ENCODE results near the gene UBXN4. TPM values are rescaled to one million over a fixed set of nuclear protein-coding genes. Genes with fewer than 3 reads are reported as not detected.

The UBXN4 gene
- total and polyA plus RNA-seq, 12 donors = 50.0 to 145 (median 96.3) TPM

DNA sequence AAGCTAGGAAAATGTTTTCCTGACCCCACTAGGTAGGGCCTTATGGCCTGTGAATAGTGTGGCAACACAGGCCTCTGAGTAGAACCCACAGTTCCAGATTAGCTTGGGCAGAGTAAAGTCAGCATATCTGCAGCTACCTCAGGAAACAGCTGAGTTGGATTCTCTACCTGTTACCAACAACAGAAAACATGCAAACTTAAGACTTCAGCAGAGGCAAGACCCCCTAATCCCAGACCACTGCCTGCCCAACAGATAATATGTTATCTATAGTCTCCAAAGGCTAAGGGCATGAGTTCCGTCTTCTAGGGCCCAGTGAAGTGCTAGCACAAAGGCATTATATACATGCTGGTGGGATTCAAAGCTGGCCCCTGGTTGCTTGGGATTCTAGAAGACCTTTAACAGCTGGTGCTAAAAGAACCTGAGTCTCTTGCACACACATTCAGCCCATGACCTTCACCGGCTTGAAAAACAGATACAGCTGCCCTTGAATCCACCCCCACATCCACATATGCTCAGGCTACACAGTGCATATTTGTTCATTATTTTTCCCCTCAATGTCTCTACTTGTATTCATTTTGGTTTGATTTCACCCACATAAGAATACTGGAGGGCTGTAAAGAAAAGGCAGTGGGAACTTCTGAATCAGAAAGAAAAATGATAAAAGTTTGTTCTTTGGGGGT, 13.5 kb upstream of the UBXN4 start:
- Histone ChIP-seq H3K27me3 (no peaks in the 10 kb centered on the region), H3K9me3 (replicated peaks in 1 of 3) (no peaks in the 10 kb centered on the region), H3K4me1 (replicated peaks in 1 of 2) (no peaks in the 10 kb centered on the region), H3K27ac (no peak overlapping the region), H3K36me3 (replicated peaks in 1 of 2) (peaks cover 0 to 7% of the 10 kb centered on the region in 2 donors), H3K4me3 (no peak overlapping the region)
- no peak for TF ChIP-seq POLR2A (IDR thresholded peaks at IDR 0.05)
- TF ChIP-seq, protein P1, sequence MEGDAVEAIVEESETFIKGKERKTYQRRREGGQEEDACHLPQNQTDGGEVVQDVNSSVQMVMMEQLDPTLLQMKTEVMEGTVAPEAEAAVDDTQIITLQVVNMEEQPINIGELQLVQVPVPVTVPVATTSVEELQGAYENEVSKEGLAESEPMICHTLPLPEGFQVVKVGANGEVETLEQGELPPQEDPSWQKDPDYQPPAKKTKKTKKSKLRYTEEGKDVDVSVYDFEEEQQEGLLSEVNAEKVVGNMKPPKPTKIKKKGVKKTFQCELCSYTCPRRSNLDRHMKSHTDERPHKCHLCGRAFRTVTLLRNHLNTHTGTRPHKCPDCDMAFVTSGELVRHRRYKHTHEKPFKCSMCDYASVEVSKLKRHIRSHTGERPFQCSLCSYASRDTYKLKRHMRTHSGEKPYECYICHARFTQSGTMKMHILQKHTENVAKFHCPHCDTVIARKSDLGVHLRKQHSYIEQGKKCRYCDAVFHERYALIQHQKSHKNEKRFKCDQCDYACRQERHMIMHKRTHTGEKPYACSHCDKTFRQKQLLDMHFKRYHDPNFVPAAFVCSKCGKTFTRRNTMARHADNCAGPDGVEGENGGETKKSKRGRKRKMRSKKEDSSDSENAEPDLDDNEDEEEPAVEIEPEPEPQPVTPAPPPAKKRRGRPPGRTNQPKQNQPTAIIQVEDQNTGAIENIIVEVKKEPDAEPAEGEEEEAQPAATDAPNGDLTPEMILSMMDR (IDR thresholded peaks at IDR 0.05) = no peak
- no peak for DNase-seq
- intact Hi-C loops (cut with DNase I) = no loop called here
- WGBS, 4 donors = 59 to 67% (median 63%) methylated on average over 2 of the region's 2 CpGs

DNA sequence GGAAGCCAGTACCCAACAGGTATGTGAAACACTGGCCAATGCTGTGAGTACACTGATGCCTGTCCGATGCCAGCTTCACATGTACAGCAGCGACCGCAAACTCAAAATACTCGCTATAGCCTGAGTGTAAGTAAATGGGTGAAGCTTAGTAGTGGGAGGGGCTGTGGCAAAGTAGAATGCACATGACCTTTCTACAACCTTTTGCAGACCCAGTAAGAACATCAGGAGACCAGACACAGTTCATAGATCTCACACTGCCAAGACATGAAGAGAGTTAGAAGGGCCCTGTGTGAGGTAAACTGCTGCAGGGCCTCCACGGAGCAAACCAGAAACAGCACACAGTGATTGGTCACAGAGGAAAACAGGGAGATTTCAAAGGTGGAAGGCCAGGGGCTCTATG, 9.1 kb upstream of the UBXN4 start:
- TF ChIP-seq, protein P1 (IDR thresholded peaks at IDR 0.05) = no peak
- no peak for TF ChIP-seq POLR2A (IDR thresholded peaks at IDR 0.05)
- intact Hi-C loops (cut with DNase I) = no loop called here
- H3K36me3 ChIP-seq (replicated peaks in 1 of 2) = no peaks in the 10 kb centered on the region
- H3K9me3 ChIP-seq (replicated peaks in 1 of 3) = no peaks in the 10 kb centered on the region
- no peaks in the 10 kb centered on the region for H3K27me3 ChIP-seq
- no peak overlapping the region for H3K27ac ChIP-seq
- 89 to 95% (median 92%) methylated on average over 5 of the region's 5 CpGs for WGBS, 4 donors
- DNase-seq = no peak
- H3K4me3 ChIP-seq = no peak overlapping the region
- no peaks in the 10 kb centered on the region for H3K4me1 ChIP-seq (replicated peaks in 1 of 2)

DNA sequence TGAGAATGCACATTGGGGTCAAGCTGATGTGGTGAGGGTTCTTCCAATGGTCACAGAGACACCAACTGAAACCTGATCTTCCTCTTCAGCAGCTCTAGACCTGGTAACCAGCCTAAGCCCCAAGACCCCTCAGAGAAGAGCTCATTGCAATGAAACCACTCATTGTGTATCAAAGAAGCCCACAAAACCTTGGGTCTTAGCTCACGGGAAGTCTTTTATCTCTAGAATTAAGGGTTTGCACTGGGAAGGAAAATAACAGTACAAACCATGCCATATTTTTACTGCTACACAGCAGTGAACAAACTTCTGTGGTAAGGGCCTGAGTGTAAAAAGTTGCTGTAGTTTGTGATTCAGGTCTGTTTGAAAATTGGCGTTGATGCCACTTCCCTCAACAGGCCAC, 8.6 kb upstream of the UBXN4 start:
- H3K27me3 ChIP-seq = no peaks in the 10 kb centered on the region

DNA sequence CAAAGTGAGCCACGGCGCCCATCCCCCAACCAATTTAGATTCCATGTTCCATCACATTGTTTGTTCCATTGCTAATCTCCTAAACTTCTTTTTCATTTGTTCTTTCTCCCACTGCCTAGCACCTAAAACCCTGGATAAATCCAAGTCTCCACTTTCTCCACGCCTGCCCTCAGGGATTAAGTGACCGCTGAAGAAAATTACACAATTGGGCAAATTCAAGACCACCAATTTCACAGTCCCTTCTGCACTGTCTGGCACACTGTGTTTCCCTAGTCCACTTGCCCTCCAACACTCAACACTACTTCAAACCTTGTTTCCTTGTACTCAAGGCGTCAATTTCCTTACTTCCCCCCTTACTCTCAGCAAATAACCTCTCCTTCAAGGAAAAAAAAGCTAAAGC, 5.1 kb upstream of the UBXN4 start:
- H3K27ac ChIP-seq = no peak overlapping the region
- H3K4me1 ChIP-seq (replicated peaks in 1 of 2) = no peaks in the 10 kb centered on the region
- no peaks in the 10 kb centered on the region for H3K27me3 ChIP-seq
- DNase-seq = no peak
- no peaks in the 10 kb centered on the region for H3K9me3 ChIP-seq (replicated peaks in 1 of 3)
- 91 to 98% (median 96%) methylated on average over 5 of the region's 5 CpGs for WGBS, 4 donors
- no peak for TF ChIP-seq POLR2A (IDR thresholded peaks at IDR 0.05)
- TF ChIP-seq, protein P1 (IDR thresholded peaks at IDR 0.05) = no peak
- intact Hi-C loops (cut with DNase I) = no loop called here
- H3K4me3 ChIP-seq = no peak overlapping the region
- H3K36me3 ChIP-seq (replicated peaks in 1 of 2) = no peaks in the 10 kb centered on the region

More for the DNA sequence above, 8.6 kb upstream of the UBXN4 start:
- Histone ChIP-seq H3K4me1 (replicated peaks in 1 of 2) (no peaks in the 10 kb centered on the region), H3K9me3 (replicated peaks in 1 of 3) (no peaks in the 10 kb centered on the region), H3K4me3 (no peak overlapping the region), H3K36me3 (replicated peaks in 1 of 2) (no peaks in the 10 kb centered on the region), H3K27ac (no peak overlapping the region)
- TF ChIP-seq, protein P1 (IDR thresholded peaks at IDR 0.05) = no peak
- TF ChIP-seq POLR2A (IDR thresholded peaks at IDR 0.05) = no peak
- intact Hi-C loops (cut with DNase I) = no loop called here
- WGBS, 4 donors = 87 to 100% (median 97%) methylated on average over 2 of the region's 2 CpGs
- no peak for DNase-seq
